ENCODE measurements around the gene SLC51B. TPM values are rescaled to one million over a fixed set of nuclear protein-coding genes. Genes with fewer than 3 reads are reported as not detected.

SLC51B gene
- total and polyA plus RNA-seq, 8 donors = 0.39 to 19.3 (median 14.1) TPM

DNA sequence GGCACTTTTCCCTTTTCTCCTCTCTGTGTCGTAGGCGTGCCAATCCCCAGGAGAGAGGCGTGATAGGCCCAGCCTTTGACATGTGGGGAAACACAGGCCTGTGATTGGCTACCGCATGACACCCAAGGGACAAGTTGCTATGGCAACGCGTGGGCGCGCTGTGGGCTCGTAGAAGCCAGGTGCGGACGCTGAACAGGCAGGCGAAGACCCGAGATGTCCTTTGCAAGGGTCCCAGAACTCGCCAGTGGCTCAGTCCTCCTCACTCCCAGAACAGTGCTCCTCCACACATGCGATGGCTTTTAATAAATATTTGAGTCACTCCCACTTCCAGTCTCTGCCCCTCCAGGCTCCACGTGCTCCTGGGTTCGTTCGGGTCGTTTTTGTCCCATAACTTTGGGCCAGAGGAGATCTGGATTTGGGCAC, 4.2 kb downstream of the SLC51B start:
- H3K9me3 ChIP-seq = no peaks in the 10 kb centered on the region
- ATAC-seq (peak; percentile 71), DNase-seq (peak in 3 of 4 donors; percentile 81 to 91 (median 88))
- intact Hi-C loops (cut with DNase I) = no loop called here
- no peaks in the 10 kb centered on the region for H3K27me3 ChIP-seq
- peaks cover 5 to 32% of the 10 kb centered on the region in 2 donors for H3K4me1 ChIP-seq
- H3K4me3 ChIP-seq = peak overlapping the region in 1 of 2 donors; percentile 29
- TF ChIP-seq, protein P1, sequence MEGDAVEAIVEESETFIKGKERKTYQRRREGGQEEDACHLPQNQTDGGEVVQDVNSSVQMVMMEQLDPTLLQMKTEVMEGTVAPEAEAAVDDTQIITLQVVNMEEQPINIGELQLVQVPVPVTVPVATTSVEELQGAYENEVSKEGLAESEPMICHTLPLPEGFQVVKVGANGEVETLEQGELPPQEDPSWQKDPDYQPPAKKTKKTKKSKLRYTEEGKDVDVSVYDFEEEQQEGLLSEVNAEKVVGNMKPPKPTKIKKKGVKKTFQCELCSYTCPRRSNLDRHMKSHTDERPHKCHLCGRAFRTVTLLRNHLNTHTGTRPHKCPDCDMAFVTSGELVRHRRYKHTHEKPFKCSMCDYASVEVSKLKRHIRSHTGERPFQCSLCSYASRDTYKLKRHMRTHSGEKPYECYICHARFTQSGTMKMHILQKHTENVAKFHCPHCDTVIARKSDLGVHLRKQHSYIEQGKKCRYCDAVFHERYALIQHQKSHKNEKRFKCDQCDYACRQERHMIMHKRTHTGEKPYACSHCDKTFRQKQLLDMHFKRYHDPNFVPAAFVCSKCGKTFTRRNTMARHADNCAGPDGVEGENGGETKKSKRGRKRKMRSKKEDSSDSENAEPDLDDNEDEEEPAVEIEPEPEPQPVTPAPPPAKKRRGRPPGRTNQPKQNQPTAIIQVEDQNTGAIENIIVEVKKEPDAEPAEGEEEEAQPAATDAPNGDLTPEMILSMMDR (IDR thresholded peaks at IDR 0.05) = no peak
- no peaks in the 10 kb centered on the region for H3K36me3 ChIP-seq
- no peak overlapping the region for H3K27ac ChIP-seq

DNA sequence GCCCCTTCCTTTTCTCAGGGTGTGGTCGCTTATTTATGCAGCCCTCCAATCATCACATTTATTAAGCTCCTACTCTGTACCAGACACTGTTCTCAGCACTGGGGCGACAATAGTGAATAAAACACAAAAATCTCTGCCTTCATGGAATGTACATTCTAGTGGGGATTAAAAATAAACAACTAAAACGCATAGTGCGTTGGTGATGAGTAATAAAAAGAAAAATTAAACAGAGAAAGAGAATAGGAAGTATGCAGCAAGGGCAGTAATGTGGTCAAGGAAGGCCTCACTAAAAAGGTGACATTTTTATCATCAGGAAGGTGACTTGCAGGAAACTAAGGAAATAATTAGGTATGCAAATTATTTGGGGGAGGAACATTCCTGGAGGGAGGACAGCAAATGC, 5.1 kb downstream of the SLC51B start:
- H3K27me3 ChIP-seq = no peaks in the 10 kb centered on the region
- ATAC-seq (no peak), DNase-seq (no peak)
- intact Hi-C loops (cut with DNase I) = no loop called here
- H3K4me3 ChIP-seq = no peak overlapping the region
- TF ChIP-seq, protein P1 (IDR thresholded peaks at IDR 0.05) = no peak
- no peaks in the 10 kb centered on the region for H3K9me3 ChIP-seq
- no peaks in the 10 kb centered on the region for H3K36me3 ChIP-seq
- no peak overlapping the region for H3K27ac ChIP-seq
- peaks cover 0 to 29% of the 10 kb centered on the region in 2 donors for H3K4me1 ChIP-seq

DNA sequence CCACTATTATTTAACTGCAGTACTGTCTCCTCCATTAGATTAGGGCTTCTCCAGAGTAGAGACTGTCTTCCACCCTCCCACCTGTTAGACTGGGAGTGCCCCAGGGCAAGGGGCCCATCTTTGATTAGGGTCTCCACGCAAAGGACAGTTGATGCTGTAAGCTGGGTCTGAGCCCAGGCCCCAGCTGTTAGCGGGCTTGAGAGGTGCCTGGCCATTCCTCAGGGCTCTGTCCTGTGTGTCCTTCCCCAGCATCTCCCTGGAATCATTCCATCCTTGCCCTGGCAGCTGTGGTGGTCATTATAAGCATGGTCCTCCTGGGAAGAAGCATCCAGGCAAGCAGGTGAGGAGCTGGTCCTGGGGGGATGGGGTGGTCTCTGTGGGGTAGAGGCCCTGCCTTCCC, 6.1 kb downstream of the SLC51B start:
- intact Hi-C loops (cut with DNase I) = no loop called here

DNA sequence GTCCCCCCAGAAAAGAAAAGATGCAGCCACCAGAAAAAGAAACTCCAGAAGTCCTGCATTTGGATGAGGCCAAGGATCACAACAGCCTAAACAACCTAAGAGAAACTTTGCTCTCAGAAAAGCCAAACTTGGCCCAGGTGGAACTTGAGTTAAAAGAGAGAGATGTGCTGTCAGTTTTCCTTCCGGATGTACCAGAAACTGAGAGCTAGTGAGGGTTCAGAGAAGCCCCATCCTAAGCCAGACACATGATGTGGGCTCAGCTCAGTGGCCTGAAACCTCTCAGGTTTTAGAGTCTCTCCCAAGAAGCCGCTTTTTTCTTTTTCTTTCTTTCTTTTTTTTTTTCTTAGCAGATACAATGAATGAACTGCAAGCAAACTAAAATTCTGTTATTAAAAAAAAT, 7.8 kb downstream of the SLC51B start:
- TF ChIP-seq, protein P1 (IDR thresholded peaks at IDR 0.05) = no peak
- H3K27me3 ChIP-seq = no peaks in the 10 kb centered on the region
- no peak for DNase-seq
- no peak overlapping the region for H3K4me3 ChIP-seq
- no peak for ATAC-seq
- intact Hi-C loops (cut with DNase I) = no loop called here
- H3K36me3 ChIP-seq = no peaks in the 10 kb centered on the region
- H3K9me3 ChIP-seq = no peaks in the 10 kb centered on the region
- H3K27ac ChIP-seq = no peak overlapping the region
- peaks cover 0 to 31% of the 10 kb centered on the region in 2 donors for H3K4me1 ChIP-seq

More for the DNA sequence above, 6.1 kb downstream of the SLC51B start:
- Histone ChIP-seq H3K4me3 (no peak overlapping the region), H3K27ac (no peak overlapping the region), H3K36me3 (no peaks in the 10 kb centered on the region), H3K4me1 (peaks cover 0 to 31% of the 10 kb centered on the region in 2 donors), H3K9me3 (no peaks in the 10 kb centered on the region), H3K27me3 (no peaks in the 10 kb centered on the region)
- DNase-seq (no peak), ATAC-seq (no peak)
- TF ChIP-seq, protein P1 (IDR thresholded peaks at IDR 0.05) = no peak

DNA sequence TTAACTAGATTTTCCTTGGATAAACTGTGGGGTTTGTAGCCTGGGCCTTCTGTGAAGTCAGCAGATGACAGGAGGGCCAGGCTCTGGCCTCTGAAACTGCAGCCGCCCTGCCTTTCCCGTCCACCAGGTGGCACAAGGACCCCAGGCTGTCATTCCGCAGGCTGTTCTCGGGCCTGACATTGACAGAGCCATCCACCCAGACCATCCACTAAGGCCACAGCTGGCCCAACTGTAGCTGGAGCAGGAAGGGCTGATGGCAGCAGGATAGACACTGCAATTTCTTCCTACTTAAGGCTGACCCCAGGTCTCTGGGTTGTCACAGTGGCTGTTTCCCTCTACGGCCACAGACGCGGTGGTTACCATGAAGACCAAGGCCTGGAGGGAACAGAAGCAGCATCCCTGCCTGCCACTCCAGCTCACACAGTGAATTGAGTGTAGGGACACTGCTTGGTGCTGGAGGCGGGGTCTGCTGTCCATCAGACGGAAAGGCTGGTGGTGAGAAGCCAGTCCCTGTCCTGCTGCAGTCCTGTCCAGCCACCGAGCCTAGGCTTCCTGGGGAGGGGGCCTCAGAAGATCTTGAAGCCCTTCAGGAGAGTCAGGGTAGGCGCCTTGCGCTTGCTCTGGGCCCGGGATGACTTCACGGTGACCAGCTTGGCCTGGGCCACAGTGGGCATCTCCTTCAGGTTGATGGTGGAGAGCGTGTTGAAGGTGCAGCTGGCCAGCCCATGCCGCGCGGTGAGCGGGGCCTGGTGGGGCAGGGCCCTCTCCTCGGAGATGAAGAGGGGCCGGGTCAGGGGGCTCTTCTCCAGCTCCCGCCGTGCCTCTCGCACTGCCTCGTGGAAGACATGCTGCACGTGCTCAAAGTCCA, 9.4 kb downstream of the SLC51B start:
- H3K4me1 ChIP-seq = peaks cover 0 to 24% of the 10 kb centered on the region in 2 donors
- DNase-seq (peak in 3 of 4 donors; percentile 57 to 86 (median 85)), ATAC-seq (peak; percentile 92)
- intact Hi-C loops (cut with DNase I) = no loop called here
- no peaks in the 10 kb centered on the region for H3K9me3 ChIP-seq
- H3K36me3 ChIP-seq = no peaks in the 10 kb centered on the region
- no peaks in the 10 kb centered on the region for H3K27me3 ChIP-seq
- TF ChIP-seq, protein P1 (IDR thresholded peaks at IDR 0.05) = peak; percentile 67 to 83
- H3K4me3 ChIP-seq = no peak overlapping the region
- H3K27ac ChIP-seq = no peak overlapping the region

All from left lung (tissue), 10 donors.